GM19043 (cell line): ENCODE measurements around the gene ADAMTS2.

ENCODE experiments used
- ATAC-seq: cut with Tn5 transposase; IDR thresholded peaks from one replicate; pipeline ENCODE4 v1.9.1; 2021; ENCODE audit warnings: low read depth; ENCODE audit not compliant: unreplicated experiment

The ADAMTS2 gene

GRCh38 chr5:179301376-179301775, 43.9 kb downstream of the ADAMTS2 start:
- ATAC-seq: no peak

DNA sequence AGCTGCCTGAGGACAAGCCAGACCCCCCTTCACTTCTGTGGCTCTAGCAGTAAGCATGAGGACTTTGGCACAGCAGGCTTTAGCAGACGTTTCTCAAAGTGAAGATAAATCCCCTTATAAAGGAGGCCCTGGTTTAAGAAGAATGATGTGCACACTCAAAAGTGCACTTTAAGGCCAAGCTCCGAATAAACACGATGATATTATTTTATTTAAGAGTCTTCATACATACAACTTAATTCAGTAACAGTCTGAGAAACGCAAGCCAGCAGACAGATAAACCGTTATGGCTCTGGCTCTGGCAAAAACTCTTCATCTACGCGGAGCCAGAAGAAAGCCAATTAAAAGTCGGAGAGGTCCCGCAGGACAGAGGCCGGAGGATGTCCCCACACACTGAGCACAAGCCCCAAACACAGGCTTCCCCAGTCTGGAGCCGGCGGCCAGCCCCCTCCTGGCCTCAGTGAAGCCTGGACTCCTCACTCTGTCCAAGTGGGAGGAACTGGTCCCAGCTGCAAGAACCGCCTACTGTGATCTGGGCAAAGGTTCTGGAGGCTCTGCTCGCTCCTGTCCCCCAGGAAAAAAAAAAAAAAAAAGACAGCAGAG, 44.6 kb downstream of the ADAMTS2 start:
- no peak for ATAC-seq

- no peak for ATAC-seq
These were observed 46.9 kb downstream of the ADAMTS2 start for GRCh38 chr5:179298181-179298993.

DNA sequence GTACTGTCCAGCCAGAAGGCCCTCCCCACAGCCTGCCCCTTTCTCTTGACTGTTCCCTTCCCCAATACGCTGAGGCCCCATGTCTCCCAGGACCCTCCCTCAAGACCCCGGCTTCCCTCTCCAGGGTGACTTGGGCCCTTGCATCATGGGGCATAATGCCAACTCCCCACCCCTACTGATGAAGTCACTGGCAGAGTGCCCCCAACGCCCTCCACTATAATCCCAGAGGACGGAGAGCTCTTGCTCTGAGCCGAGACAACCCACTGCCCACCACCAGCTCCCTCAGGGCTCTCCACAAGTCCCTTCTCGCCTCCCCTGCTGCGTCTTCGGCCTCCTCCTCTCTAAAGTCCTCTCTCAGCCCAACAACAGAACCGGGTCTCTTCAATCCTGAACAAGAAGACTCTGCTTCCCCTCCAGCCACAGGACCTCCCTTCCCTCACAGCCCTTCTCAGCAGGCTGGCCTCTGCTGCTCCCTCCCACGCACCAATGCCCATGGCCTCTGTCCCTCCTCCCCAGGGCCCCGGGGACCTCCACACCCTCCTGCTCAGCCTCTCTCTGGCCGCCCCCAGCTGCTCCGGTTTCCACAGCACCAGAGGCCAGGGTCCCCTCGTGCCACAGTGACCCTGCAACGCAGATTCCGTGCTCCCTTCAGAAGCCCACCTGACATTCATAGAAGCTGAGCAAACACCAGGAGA, 47.6 kb downstream of the ADAMTS2 start:
- ATAC-seq: no peak

DNA sequence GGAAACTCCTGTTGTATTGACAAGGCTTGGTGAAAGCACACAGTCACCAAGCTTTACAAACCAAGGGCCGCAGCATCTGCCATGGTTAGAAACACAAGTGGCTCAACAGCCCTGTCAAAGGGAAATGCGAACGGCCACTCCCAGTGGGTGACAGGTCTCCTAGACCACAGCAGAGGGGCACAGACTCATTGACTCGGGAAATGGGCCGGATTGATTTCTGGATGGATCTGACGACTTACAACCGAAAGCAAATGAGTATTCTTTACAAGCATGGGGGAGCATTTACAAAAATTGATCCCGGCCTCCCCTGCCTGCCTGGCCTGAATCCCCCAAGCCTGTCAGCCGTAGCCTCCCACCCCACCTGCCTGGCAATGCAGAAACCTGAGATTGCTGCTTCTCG, 48.2 kb downstream of the ADAMTS2 start:
- no peak for ATAC-seq

DNA sequence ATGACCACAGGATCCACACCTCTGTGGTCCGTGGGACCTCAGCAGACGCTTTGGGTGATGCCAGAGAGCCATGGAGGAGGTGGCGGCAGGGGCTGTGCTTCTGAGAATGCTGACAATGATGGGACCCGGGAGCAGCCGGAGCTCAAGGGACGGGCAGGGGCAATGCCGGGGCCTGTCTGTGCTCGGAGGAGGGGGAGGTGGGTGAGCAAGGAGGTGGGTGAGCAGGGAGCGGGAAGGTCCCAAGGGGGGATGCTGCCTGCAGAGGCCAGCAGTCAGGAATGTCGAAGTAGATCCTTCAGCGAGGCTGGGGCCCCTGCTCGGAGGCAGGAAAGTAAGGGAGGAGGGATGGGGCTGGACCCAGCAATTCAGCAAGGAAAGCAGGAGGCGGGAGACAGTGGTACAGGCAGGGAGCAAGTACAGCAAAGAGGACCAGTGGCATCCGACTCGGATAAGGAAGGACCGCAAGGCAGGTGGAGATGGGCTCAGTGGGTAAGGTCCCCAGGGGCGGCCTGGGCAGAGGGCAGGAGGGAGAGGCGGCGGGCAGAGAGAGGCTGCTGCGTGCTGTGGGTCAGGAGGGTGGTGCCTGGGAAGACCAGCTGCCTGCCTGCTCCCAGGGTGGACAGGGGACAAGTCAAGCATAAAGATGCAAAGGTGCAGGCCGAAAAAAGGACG, 49.0 kb downstream of the ADAMTS2 start:
- ATAC-seq: no peak

DNA sequence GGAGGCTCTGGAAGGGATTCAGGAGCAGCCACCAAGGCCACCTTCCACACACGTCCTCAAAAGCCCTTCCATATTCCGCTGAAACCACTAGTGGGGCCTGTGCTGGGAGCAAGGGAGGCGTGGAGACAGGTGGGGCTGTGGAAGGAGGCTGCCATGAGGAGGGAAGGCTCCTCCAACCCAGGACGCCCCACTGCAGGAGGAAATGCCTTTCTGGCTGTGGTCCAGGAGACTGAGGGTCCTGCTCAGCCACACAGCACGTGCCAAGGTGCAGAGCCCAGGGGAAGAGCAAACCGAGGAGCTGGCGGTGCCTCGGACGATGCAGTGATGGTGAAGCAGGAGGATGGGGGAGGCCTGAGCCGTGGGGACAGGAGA, 49.5 kb downstream of the ADAMTS2 start:
- no peak for ATAC-seq

- no peak for ATAC-seq
These were observed 50.1 kb downstream of the ADAMTS2 start for GRCh38 chr5:179294891-179295777.

GRCh38 chr5:179294131-179294780, 51.0 kb downstream of the ADAMTS2 start:
- no peak for ATAC-seq

- ATAC-seq: no peak
These were observed 52.3 kb downstream of the ADAMTS2 start for GRCh38 chr5:179292681-179293635.

DNA sequence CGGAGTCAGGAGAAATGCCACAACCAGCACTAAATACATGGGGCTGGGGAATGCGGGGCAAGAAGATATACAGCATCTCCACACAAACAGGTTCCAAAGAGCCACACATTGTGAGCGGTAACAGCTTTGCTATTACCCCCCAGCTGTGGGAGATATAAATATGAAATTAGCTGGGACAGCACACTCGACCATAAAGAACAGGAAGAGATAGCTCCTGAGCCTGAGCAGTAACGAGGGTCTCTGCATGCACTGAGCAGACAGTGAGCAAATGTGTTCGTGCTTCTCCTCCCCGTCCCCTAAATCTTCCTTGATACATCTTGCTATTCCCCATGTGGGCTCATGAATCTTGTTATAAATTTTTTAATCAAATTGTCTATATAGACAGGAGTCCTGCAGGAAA, 53.1 kb downstream of the ADAMTS2 start:
- ATAC-seq: no peak

DNA sequence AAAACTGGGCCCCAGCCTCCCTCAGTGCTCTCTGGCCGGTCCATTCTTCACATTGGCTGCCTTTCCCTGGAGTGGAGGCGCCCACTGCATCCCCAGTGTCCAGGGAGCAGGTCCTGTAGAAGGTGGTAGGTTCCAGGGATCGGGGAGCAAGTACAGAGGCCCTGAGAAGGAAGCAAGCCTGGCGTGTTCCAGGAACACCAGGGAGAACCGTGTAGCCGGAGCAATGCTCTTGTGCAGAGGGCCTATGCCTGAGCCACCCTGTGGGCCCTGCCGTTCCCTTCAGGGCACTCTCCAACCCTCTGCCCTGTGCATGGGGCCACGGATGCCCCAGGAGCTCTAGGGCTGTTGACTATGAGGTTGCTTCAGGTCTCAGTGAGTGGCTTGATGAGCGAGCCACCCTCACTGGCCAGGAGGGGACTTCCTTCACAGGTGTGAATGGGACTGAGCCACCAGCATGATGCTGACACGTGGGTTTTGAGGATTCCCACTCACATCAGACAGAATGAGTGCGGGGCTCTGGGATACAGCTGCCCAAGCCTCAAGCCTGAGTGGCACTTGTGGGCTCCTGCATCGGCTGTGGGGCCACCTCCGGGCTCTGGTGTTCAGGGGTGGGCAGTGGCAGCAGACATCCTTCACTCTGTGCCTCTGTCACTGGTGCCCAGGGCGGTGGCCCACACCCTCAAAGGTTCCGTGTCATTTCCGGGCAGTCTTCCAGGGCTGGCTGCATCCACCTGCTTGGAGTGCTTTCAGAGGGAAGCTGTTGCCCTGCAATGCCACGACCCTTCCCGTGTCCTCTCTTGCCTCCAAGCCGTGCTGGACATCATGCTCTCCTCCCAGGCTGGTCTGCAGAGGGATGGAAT, 54.4 kb downstream of the ADAMTS2 start:
- no peak for ATAC-seq

GRCh38 chr5:179289756-179290385, 55.4 kb downstream of the ADAMTS2 start:
- ATAC-seq: no peak

DNA sequence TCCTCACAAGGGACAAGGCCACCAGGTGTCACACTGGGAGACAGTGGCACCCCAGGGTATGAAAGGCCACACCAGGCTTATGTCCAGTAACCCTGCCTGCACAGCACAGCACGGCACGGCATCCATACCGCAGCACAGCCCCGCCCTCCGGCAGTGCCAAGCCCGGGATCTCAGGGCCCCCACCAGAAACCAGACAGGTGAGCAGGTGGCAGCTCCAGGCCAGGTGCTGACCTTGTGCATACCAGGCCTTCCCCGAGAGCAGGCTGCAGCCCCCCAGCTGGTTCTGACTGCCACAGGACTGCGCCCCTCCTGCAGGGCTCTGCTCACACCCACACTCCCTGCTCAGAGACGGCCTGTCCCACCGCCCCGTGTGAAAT, 56.5 kb downstream of the ADAMTS2 start:
- ATAC-seq: no peak

- no peak for ATAC-seq
These were observed 57.0 kb downstream of the ADAMTS2 start for GRCh38 chr5:179288101-179288808.

DNA sequence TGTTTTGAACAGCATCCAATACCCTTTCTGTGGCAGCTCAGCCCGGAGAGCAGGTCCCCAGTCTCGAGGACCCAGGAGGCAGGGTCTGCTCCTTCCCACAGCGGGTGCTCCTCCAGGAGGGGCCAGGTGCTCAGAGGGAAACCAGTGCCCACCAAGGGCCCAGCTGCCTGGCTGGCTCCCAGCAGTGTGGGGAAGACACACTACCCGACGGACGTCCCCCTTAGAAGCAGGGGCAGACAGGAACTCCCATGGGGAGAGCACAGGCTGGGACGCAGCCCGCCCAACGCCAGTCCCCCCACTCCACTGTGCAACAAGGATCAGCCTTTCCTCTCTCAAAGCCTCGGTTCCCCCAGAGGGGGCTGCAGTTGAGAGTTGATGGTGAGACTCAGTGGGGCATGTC, 57.6 kb downstream of the ADAMTS2 start:
- no peak for ATAC-seq

DNA sequence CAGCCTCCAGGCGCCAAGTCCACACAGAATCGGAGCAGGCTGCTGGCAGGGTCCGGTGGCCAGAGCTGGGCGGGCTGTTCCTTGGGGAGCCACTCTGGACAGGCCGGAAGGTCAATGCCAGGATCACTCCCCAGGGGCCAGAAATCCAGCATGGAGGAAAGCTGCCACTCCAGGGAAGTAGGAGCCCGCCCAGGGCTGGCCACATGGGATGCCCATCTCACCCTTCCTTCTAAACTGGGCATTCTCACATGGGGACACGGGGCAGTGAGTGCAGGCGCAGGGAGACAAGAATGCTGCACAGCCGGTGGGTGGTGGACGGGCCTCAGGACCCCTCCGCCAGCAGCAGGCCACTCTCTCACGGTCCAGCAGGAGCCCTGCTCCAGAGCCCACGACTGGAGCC, 58.2 kb downstream of the ADAMTS2 start:
- no peak for ATAC-seq
